ENCODE measurements around the gene NMBR.
"Not testable (repeated sequence)": the region's sequence is repeated elsewhere in the genome, so short reads cannot be mapped to it uniquely, and the experiment has no call there.

NMBR gene

GRCh38 chr6:142154336-142154735 is 7.4 kb upstream of the NMBR start:
- no peaks in the 10 kb centered on the region for H3K27me3 ChIP-seq
- no peak for TF ChIP-seq CTCF (IDR thresholded peaks at IDR 0.05; ENCODE audit: low read depth, low read length)
- DNase-seq: no peak
- no peaks in the 10 kb centered on the region for H3K4me1 ChIP-seq
- no peaks in the 10 kb centered on the region for H3K9me3 ChIP-seq
- no peak overlapping the region for H3K4me3 ChIP-seq (ENCODE audit: low read depth, low read length)
- H3K36me3 ChIP-seq: no peaks in the 10 kb centered on the region

GRCh38 chr6:142153196-142153595 is 6.3 kb upstream of the NMBR start:
- Histone ChIP-seq H3K27me3 (no peaks in the 10 kb centered on the region), H3K4me1 (no peaks in the 10 kb centered on the region), H3K9me3 (no peaks in the 10 kb centered on the region), H3K4me3 (ENCODE audit: low read depth, low read length) (no peak overlapping the region), H3K36me3 (no peaks in the 10 kb centered on the region)
- no peak for DNase-seq
- TF ChIP-seq CTCF (IDR thresholded peaks at IDR 0.05; ENCODE audit: low read depth, low read length): no peak

- Histone ChIP-seq H3K36me3 (no peaks in the 10 kb centered on the region), H3K4me3 (ENCODE audit: low read depth, low read length) (no peak overlapping the region), H3K4me1 (no peaks in the 10 kb centered on the region), H3K27me3 (no peaks in the 10 kb centered on the region), H3K9me3 (no peaks in the 10 kb centered on the region)
- TF ChIP-seq CTCF (IDR thresholded peaks at IDR 0.05; ENCODE audit: low read depth, low read length): no peak
- no peak for DNase-seq
Measured at GRCh38 chr6:142152746-142153145, 5.8 kb upstream of the NMBR start.

- H3K9me3 ChIP-seq; DNase-seq; H3K4me3 ChIP-seq (ENCODE audit: low read depth, low read length); H3K36me3 ChIP-seq; H3K4me1 ChIP-seq; H3K27me3 ChIP-seq: not testable (repeated sequence)
Measured at GRCh38 chr6:142141531-142141930, 5.4 kb downstream of the NMBR start.

GRCh38 chr6:142138876-142139275 is 8.0 kb downstream of the NMBR start:
- no peak for DNase-seq
- Histone ChIP-seq H3K4me3 (ENCODE audit: low read depth, low read length) (no peak overlapping the region), H3K27me3 (no peaks in the 10 kb centered on the region; the same call in 1 of the 2 replicates)

DNA sequence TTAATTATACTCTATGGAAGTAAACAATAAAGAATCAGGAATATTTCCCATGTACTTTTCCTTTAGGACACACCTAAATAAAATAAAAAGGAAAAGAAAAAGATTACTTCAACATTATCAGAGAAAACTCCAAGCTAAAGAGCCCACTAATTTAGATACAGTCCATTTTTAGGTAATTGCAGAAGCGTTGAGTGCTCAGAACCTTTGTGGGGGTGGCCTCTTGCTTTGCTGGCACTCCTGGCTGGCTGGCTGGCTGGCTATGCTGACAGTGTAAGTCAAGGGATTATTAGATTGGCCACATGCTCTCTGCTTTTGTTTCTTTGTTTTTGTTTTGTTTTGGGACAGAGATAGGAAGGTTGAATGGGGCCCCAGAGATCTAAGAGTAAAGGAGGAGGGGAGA is 14.3 kb downstream of the NMBR start, which contains the start of gene GJE1:
Gene GJE1, plus strand, starts transcription at position 301 of the 400 bp plus-strand sequence. CDS start 234 bp downstream, outside the sequence.
- no peak for TF ChIP-seq CTCF (IDR thresholded peaks at IDR 0.05; ENCODE audit: low read depth, low read length)
- no peak for DNase-seq
- H3K36me3 ChIP-seq: no peaks in the 10 kb centered on the region
- no peaks in the 10 kb centered on the region for H3K27me3 ChIP-seq
- H3K4me1 ChIP-seq: no peaks in the 10 kb centered on the region
- no peak within 1 kb of the TSS for H3K4me3 ChIP-seq (ENCODE audit: low read depth, low read length)
- no peaks in the 10 kb centered on the region for H3K9me3 ChIP-seq

More at GRCh38 chr6:142138876-142139275, 8.0 kb downstream of the NMBR start:
- no peaks in the 10 kb centered on the region for H3K36me3 ChIP-seq
- H3K9me3 ChIP-seq: no peaks in the 10 kb centered on the region
- TF ChIP-seq CTCF (IDR thresholded peaks at IDR 0.05; ENCODE audit: low read depth, low read length): no peak
- no peaks in the 10 kb centered on the region for H3K4me1 ChIP-seq

DNA sequence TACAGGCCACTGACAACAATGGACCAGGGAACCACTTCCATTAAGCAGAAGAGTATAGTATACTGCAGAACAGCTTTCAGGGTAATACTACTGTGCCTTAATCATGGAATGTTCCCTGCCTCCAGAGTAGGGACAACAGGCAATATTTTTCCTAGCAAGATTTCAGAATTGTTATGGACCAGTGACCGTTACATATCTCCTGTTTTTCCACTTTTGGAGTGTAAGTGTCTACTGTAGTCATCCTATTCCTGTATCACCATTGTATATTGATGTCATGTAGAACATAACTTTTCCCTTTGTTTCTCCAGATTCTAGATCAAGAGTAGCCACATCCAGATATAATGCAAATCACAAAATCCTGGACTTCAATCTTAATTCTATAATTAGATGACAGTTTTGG is 16.1 kb downstream of the NMBR start:
- no peak for TF ChIP-seq CTCF (IDR thresholded peaks at IDR 0.05; ENCODE audit: low read depth, low read length)
- H3K4me3 ChIP-seq (ENCODE audit: low read depth, low read length): no peak overlapping the region
- no peaks in the 10 kb centered on the region for H3K9me3 ChIP-seq
- H3K4me1 ChIP-seq: no peaks in the 10 kb centered on the region
- H3K36me3 ChIP-seq: no peaks in the 10 kb centered on the region
- DNase-seq: no peak
- no peaks in the 10 kb centered on the region for H3K27me3 ChIP-seq

Data from BE2C (cell line).